Naive B cell (primary cell): Measurements from ENCODE around the gene ZNF534. TPM values are rescaled to one million over a fixed set of nuclear protein-coding genes. Genes with fewer than 3 reads are reported as not detected.
"Not testable (repeated sequence)": the region's sequence is repeated elsewhere in the genome, so short reads cannot be mapped to it uniquely, and the experiment has no call there.

Experiments
- ATAC-seq, 2 donors: fragments of 150-1000 bp; cut with Tn5 transposase; 2 replicates each; pipeline ENCODE4 v1.10.0; 2021; ENCODE audit warnings: low read depth in 2 of 2, mild to moderate bottlenecking in 2 of 2, moderate library complexity in 2 of 2
- DNase-seq: peaks from one replicate; pipeline ENCODE4 v3.0.0; 2022
- H3K27ac Mint-ChIP-seq, 6 donors: one replicate each; pipeline ENCODE4 v1.8.0; 2020 to 2022; ENCODE audit warnings: mild to moderate bottlenecking in 6 of 6, mixed read lengths in 6 of 6, moderate library complexity in 5 of 6, inconsistent platforms in 2 of 6
- H3K27me3 Mint-ChIP-seq, 3 donors: one replicate each; pipeline ENCODE4 v1.8.0; 2021 to 2022; ENCODE audit warnings: mixed read lengths in 3 of 3, mild to moderate bottlenecking in 1 of 3
- H3K36me3 Mint-ChIP-seq, 2 donors: one replicate each; pipeline ENCODE4 v1.8.0; 2020 to 2022; ENCODE audit warnings: mixed read lengths in 2 of 2, inconsistent platforms in 1 of 2, mild to moderate bottlenecking in 1 of 2
- H3K4me1 Mint-ChIP-seq, 3 donors: one replicate each; pipeline ENCODE4 v1.8.0; 2020 to 2022; ENCODE audit warnings: mixed read lengths in 3 of 3, inconsistent platforms in 1 of 3, mild to moderate bottlenecking in 1 of 3, moderate library complexity in 1 of 3
- H3K4me3 Mint-ChIP-seq, 8 donors: one replicate each; pipeline ENCODE4 v1.8.0; 2020 to 2022; ENCODE audit warnings: mild to moderate bottlenecking in 8 of 8, mixed read lengths in 8 of 8, moderate library complexity in 8 of 8, inconsistent platforms in 2 of 8
- H3K9me3 Mint-ChIP-seq, 7 donors: one replicate each; pipeline ENCODE4 v1.8.0; 2020 to 2022; ENCODE audit warnings: mixed read lengths in 7 of 7, mild to moderate bottlenecking in 5 of 7, inconsistent platforms in 2 of 7, moderate library complexity in 1 of 7
- polyA plus RNA-seq, 6 donors: library from polyadenylated mRNA; unstranded; fragments of 300-500 nt; fragmentation: Illumina TruSeq; gene quantifications; one replicate each; pipeline ENCODE4 v1.2.3, GENCODE V29; 2021; ENCODE audit warnings: low read depth in 6 of 6

The ZNF534 gene
- polyA plus RNA-seq, 6 donors from 2014 or later: 0.62 to 0.77 TPM; not detected in 4

DNA sequence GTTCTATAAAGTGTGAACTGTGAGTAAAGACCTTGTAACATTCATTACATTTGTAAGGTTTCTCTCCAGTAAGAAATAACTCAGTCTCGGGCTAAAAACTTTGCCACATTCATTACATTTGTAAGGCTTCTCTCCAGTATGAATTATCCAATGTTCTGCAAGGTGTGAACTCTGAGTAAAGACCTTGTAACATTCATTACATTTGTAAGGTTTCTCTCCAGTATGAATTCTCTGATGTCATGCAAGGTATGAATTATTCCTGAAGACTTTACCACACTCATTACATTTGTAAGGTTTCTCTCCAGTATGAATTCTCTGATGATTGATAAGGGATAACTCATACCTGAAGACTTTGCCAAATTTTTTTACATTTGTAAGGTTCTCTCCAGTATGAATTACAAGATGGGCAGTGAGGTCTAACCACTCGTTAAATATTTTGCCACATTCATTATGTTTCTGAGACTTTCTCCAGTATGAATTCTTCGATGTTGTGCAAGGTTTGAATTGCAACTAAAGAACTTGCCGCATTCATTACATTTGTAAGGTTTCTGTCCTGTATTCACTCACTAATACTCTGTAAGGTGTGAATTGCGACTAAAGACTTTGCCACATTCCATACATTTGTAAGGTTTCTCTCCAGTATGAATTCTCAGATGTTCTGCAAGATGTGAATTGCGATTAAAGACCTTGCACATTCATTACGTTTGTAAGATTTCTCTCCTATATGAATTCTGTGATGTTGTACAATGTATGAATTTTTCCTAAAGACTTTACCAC, 45.6 kb downstream of the ZNF534 start:
- Mint-ChIP-seq H3K9me3 (peaks cover 23 to 96% (median 89%) of the 10 kb centered on the region in 7 donors), H3K36me3 (peaks cover 28 to 48% of the 10 kb centered on the region in 2 donors)
- no peak for DNase-seq

DNA sequence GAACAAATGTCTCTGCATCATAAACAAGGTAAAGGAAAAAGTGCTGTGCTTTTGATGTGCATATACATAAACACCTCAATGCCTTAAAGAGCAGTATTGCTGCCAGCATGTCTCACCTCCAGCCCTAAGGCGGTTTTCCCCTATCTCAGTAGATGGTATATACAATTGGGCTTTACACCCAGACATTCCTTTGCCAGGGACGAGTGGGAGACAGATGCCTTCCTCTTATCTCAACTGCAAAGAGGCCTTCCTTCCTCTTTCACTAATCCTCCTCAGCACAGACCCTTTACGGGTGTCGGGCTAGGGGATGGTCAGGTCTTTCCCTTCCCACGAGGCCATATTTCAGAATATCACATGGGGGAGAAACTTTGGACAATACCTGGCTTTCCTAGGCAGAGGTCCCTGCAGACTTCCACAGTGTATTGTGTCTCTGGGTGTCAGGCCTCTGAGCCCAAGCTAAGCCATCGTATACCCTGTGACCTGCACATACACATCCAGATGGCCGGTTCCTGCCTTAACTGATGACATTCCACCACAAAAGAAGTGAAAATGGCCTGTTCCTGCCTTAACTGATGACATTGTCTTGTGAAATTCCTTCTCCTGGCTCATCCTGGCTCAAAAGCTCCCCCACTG, 55.3 kb downstream of the ZNF534 start:
- peaks cover 21 to 26% of the 10 kb centered on the region in 2 donors for H3K36me3 Mint-ChIP-seq
- peak overlapping the region in 1 of 6 donors; percentile 33 for H3K27ac Mint-ChIP-seq
- DNase-seq, H3K4me3 Mint-ChIP-seq, ATAC-seq, H3K4me1 Mint-ChIP-seq: not testable (repeated sequence)
- peaks cover 0 to 23% (median 12%) of the 10 kb centered on the region in 3 donors for H3K27me3 Mint-ChIP-seq
- peaks cover 9 to 88% (median 68%) of the 10 kb centered on the region in 7 donors for H3K9me3 Mint-ChIP-seq

More for the DNA sequence above, 45.6 kb downstream of the ZNF534 start:
- H3K27me3 Mint-ChIP-seq: no peaks in the 10 kb centered on the region
- no peak overlapping the region for H3K27ac Mint-ChIP-seq
- no peak for ATAC-seq
- no peaks in the 10 kb centered on the region for H3K4me1 Mint-ChIP-seq
- no peak overlapping the region for H3K4me3 Mint-ChIP-seq

DNA sequence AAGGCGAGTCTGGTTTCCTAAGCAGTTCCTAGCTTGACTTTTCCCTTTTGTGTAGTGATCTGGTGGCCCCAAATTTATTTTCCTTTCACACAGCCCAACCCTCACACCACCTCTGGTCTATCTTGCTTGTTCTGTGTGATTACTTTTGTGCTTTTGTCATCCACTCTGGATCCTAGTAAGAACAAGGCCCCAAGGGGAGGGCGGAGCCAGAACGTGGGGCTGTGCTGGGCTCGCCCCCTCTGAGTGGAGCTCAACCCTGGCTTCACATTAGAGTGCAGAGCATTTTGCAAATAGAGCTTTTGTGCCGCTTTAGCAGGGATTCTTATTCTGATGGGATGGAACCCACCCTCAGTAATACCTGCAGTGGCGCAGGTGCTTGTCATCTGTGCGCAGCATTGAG, 56.1 kb downstream of the ZNF534 start:
- Mint-ChIP-seq H3K27me3 (peaks cover 0 to 23% (median 12%) of the 10 kb centered on the region in 3 donors), H3K9me3 (peaks cover 9 to 87% (median 69%) of the 10 kb centered on the region in 7 donors), H3K36me3 (peaks cover 21 to 26% of the 10 kb centered on the region in 2 donors), H3K4me3 (peak overlapping the region in 1 of 8 donors; percentile 44)
- not testable (repeated sequence) for DNase-seq, ATAC-seq, H3K4me1 Mint-ChIP-seq, H3K27ac Mint-ChIP-seq

DNA sequence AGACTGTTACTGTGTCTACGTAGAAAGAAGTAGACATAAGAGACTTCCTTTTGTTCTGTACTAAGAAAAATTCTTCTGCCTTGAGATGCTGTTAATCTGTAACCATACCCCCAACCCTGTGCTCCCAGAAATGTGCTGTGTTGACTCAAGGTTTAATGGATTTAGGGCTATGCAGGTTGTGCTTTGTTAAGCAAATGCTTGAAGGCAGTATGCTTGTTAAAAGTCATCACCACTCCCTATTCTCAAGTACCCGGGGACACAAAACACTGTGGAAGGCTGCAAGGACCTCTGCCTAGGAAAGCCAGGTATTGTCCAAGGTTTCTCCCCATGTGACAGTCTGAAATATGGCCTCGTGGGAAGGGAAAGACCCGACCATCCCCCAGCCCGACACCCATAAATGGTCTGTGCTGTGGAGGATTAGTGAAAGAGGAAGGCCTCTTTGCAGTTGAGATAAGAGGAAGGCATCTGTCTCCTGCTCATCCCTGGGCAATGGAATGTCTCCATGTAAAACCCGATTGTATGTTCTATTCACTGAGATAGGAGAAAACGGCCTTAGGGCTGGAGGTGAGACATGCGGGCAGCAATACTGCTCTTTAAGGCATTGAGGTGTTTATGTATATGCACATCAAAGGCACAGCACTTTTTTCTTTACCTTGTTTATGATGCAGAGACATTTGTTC, 56.8 kb downstream of the ZNF534 start:
- H3K4me1 Mint-ChIP-seq, H3K27ac Mint-ChIP-seq, DNase-seq, ATAC-seq: not testable (repeated sequence)
- Mint-ChIP-seq H3K9me3 (peaks cover 9 to 85% (median 70%) of the 10 kb centered on the region in 7 donors), H3K4me3 (peak overlapping the region in 1 of 8 donors; percentile 35), H3K36me3 (peaks cover 23 to 26% of the 10 kb centered on the region in 2 donors), H3K27me3 (peaks cover 0 to 23% (median 12%) of the 10 kb centered on the region in 3 donors)

DNA sequence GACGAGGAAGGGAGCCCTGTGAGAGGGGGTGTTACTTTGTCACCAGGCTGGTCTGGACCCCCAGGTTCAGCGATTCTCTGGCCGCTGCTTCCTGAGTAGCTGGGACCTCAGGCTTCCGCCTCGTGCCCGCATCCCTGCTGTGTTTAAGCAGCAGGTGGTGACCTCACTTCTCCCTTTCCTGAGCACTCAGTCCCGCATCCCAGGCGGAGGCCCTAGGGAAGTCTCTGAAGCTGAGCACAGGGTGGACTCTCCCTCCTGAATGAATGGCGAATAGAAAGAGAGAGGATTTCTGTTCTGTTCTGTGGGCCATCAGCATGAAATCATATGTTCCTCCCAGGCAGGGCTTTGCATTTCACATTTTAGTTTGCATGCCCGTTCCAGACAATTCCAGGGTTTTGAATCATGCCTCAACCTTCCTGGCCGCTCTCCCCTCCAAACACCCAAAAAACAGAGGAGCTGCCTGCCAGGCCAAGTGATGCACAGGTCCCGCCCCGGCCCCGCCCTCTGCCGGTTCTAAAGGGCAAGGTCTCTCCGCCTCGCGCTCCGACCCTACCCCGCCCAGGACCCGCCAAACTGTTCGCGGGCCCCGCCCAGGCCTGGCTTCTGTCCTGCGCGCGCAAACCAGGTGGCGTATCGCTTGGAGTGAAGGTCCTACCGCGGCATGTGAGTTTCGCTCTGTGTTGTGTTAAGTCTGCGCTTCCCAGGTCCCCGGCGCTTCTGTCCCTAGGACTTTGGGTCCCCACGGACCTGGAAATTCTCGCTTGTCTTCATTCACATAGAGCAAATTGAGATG, 63.4 kb downstream of the ZNF534 start:
- ATAC-seq (no peak), DNase-seq (no peak)
- Mint-ChIP-seq H3K9me3 (peaks cover 16 to 76% (median 54%) of the 10 kb centered on the region in 7 donors), H3K27ac (peak overlapping the region in 1 of 6 donors; percentile 36), H3K36me3 (peaks cover 15 to 23% of the 10 kb centered on the region in 2 donors), H3K27me3 (peaks cover 0 to 14% (median 13%) of the 10 kb centered on the region in 3 donors), H3K4me1 (peaks cover 0 to 4% (median 0%) of the 10 kb centered on the region in 3 donors), H3K4me3 (peak overlapping the region in 1 of 8 donors; percentile 59)

DNA sequence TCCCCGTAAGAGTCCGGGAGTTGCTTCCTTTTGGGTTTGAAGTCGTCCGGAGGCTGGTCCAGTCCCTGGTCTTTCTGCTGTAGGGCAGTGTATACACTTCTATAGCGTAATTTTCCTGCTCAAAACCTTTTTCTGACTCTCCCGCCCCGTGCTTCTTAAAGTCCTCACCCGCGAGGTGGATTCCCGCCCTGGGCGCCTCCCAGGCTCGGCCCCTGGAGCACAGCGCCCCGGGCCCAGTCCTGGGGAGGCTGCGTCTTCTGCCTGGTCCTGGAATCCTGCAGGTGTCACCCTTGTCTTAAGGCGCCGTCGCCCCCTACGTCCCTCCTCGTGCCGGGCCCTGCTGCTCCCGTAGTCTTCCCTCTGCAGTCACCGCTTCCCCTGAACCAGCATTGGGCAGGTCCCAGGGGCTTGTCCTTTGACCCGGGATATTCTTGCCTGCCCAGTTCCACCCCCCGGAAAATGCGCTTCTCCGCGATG, 64.1 kb downstream of the ZNF534 start:
- DNase-seq (no peak), ATAC-seq (no peak)
- Mint-ChIP-seq H3K36me3 (peaks cover 19 to 23% of the 10 kb centered on the region in 2 donors), H3K4me1 (peaks cover 0 to 4% (median 0%) of the 10 kb centered on the region in 3 donors), H3K27ac (no peak overlapping the region), H3K4me3 (peak overlapping the region in 1 of 8 donors; percentile 52), H3K9me3 (peaks cover 16 to 80% (median 59%) of the 10 kb centered on the region in 7 donors), H3K27me3 (peaks cover 0 to 14% (median 13%) of the 10 kb centered on the region in 3 donors)

DNA sequence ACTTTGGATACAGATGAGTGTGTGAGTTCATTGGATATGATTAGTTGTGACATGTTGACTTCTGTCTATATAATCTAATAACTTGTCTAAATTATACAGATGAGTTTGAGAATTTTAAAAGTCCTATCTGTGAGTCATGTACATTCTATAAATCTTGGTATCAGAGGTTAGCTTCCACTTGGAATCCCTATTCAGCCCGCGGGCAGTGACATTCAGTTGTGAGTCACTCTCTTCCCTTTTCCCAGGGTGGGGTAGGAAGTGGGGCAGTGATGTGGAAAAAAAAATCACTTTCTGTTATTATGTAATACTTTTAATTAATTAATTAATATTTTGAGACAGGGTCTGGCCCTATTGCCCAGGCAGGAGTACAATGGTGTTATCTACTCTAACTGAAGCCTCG, 65.6 kb downstream of the ZNF534 start:
- peaks cover 22 to 30% of the 10 kb centered on the region in 2 donors for H3K36me3 Mint-ChIP-seq
- H3K27ac Mint-ChIP-seq: no peak overlapping the region
- peaks cover 0 to 14% (median 13%) of the 10 kb centered on the region in 3 donors for H3K27me3 Mint-ChIP-seq
- no peak overlapping the region for H3K4me3 Mint-ChIP-seq
- no peak for DNase-seq
- H3K9me3 Mint-ChIP-seq: peaks cover 19 to 88% (median 63%) of the 10 kb centered on the region in 7 donors
- peaks cover 0 to 4% (median 0%) of the 10 kb centered on the region in 3 donors for H3K4me1 Mint-ChIP-seq
- no peak for ATAC-seq

DNA sequence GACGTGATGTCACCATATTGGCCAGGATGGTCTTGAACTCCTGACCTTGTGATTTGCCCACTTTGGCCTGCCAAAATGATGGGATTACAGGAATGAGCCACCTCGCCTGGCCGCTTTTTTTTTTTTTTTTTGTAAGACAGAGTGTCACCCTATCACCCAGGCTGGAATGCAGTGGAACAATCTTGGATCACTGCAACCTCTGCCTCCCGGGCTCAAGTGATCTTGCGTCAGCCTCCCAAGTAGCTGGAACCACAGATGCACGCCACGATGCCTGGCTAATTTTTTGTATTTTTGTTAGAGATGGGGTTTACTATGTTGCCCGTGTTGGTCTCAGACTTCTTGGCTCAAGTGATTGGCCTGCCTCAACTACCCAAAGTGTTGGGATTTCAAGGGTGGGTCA, 69.6 kb downstream of the ZNF534 start:
- Mint-ChIP-seq H3K4me3 (no peak overlapping the region), H3K9me3 (peaks cover 19 to 86% (median 61%) of the 10 kb centered on the region in 7 donors), H3K36me3 (peaks cover 25 to 46% of the 10 kb centered on the region in 2 donors)

DNA sequence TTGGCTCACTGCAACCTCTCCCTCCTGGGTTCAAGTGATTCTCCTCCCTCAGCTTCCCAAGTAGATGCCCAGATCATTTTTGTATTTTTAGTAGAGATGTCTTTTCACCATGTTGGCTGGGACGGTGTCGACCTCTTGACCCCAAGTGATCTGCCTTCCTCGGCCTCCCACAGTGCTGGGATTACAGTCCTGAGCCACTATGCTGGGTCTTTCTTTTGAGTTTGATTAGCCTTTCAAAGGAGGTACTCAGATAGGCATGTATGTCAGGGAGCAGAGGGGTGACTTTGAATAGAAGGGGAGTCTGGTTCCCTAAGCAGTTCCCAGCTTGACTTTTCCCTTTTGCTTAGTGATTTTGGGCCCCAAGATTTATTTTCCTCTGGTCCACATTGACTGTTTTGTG, 71.5 kb downstream of the ZNF534 start:
- Mint-ChIP-seq H3K9me3 (peaks cover 10 to 85% (median 59%) of the 10 kb centered on the region in 7 donors), H3K36me3 (peaks cover 32 to 40% of the 10 kb centered on the region in 2 donors)
- not testable (repeated sequence) for H3K4me1 Mint-ChIP-seq

More for the DNA sequence above, 69.6 kb downstream of the ZNF534 start:
- DNase-seq (no peak), ATAC-seq (no peak)
- no peak overlapping the region for H3K27ac Mint-ChIP-seq
- no peaks in the 10 kb centered on the region for H3K4me1 Mint-ChIP-seq
- H3K27me3 Mint-ChIP-seq: peaks cover 0 to 8% (median 7%) of the 10 kb centered on the region in 3 donors

DNA sequence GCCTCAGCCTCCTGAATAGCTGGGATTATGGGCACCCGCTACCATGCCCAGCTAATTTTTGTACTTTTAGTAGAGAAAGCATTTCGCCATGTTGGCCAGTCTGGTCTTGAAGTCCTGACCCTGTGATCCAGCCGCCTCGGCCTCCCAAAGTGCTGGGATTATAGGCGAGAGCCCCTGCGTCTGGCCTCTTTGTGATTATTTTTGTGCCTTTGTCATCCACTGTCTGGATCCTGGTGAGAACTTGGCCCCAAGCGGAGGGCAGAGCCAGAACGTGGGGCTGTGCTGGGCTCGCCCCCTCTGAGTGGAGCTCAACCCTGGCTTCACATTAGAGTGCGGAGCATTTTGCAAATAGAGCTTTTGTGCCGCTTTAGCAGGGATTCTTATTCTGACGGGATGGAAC, 72.0 kb downstream of the ZNF534 start:
- peaks cover 32 to 35% of the 10 kb centered on the region in 2 donors for H3K36me3 Mint-ChIP-seq
- peak overlapping the region in 1 of 6 donors; percentile 38 for H3K27ac Mint-ChIP-seq
- H3K4me3 Mint-ChIP-seq, DNase-seq, ATAC-seq, H3K27me3 Mint-ChIP-seq, H3K4me1 Mint-ChIP-seq: not testable (repeated sequence)
- peaks cover 8 to 84% (median 58%) of the 10 kb centered on the region in 7 donors for H3K9me3 Mint-ChIP-seq

More for the DNA sequence above, 71.5 kb downstream of the ZNF534 start:
- peak overlapping the region in 1 of 8 donors; percentile 20 for H3K4me3 Mint-ChIP-seq
- ATAC-seq, H3K27me3 Mint-ChIP-seq, DNase-seq: not testable (repeated sequence)
- H3K27ac Mint-ChIP-seq: peak overlapping the region in 1 of 6 donors; percentile 38
